Measurements from ENCODE around the gene MCCD1.
"Not testable (repeated sequence)": the region's sequence is repeated elsewhere in the genome, so short reads cannot be mapped to it uniquely, and the experiment has no call there.

MCCD1 gene

GRCh38 chr6:31498748-31499147 lies 30.0 kb upstream of the MCCD1 start:
- H3K4me3 ChIP-seq (ENCODE audit: low read length) = peak overlapping the region; percentile 35
- DNase-seq (ENCODE audit: low read depth) = peak; percentile 33
- TF ChIP-seq CTCF (IDR thresholded peaks at IDR 0.05; ENCODE audit: insufficient read depth, low read depth, low read length, missing control alignments) = no peak

- not testable (repeated sequence) for DNase-seq (ENCODE audit: low read depth); H3K4me3 ChIP-seq (ENCODE audit: low read length)
These were observed 29.1 kb upstream of the MCCD1 start for GRCh38 chr6:31499648-31500047.

- DNase-seq (ENCODE audit: low read depth) = peak; percentile 43
- H3K4me3 ChIP-seq (ENCODE audit: low read length) = no peak overlapping the region
- no peak for TF ChIP-seq CTCF (IDR thresholded peaks at IDR 0.05; ENCODE audit: insufficient read depth, low read depth, low read length, missing control alignments)
These were observed 26.2 kb upstream of the MCCD1 start for GRCh38 chr6:31502586-31502985.

- H3K4me3 ChIP-seq (ENCODE audit: low read length); DNase-seq (ENCODE audit: low read depth): not testable (repeated sequence)
These were observed 19.7 kb upstream of the MCCD1 start for GRCh38 chr6:31509036-31509435.

- no peak for TF ChIP-seq CTCF (IDR thresholded peaks at IDR 0.05; ENCODE audit: insufficient read depth, low read depth, low read length, missing control alignments)
- DNase-seq (ENCODE audit: low read depth) = no peak
- no peak overlapping the region for H3K4me3 ChIP-seq (ENCODE audit: low read length)
These were observed 18.8 kb upstream of the MCCD1 start for GRCh38 chr6:31510007-31510406.

- DNase-seq (ENCODE audit: low read depth) = peak; percentile 20
- no peak overlapping the region for H3K4me3 ChIP-seq (ENCODE audit: low read length)
- TF ChIP-seq CTCF (IDR thresholded peaks at IDR 0.05; ENCODE audit: insufficient read depth, low read depth, low read length, missing control alignments) = no peak
These were observed 15.2 kb upstream of the MCCD1 start for GRCh38 chr6:31513456-31514165.

GRCh38 chr6:31521835-31522234 lies 6.9 kb upstream of the MCCD1 start:
- TF ChIP-seq CTCF (IDR thresholded peaks at IDR 0.05; ENCODE audit: insufficient read depth, low read depth, low read length, missing control alignments) = no peak
- no peak overlapping the region for H3K4me3 ChIP-seq (ENCODE audit: low read length)
- DNase-seq (ENCODE audit: low read depth) = no peak

- DNase-seq (ENCODE audit: low read depth) = no peak
- TF ChIP-seq CTCF (IDR thresholded peaks at IDR 0.05; ENCODE audit: insufficient read depth, low read depth, low read length, missing control alignments) = no peak
- no peak overlapping the region for H3K4me3 ChIP-seq (ENCODE audit: low read length)
These were observed 3.2 kb upstream of the MCCD1 start for GRCh38 chr6:31525553-31525931.
